Hepatocyte (in vitro differentiated cells): ENCODE data around the gene ADAP1.

Experiments used
- CTCF ChIP-seq: fragments of 200-600 bp; sonication (generic); IDR thresholded peaks from 2 replicates; pipeline ENCODE4 v1.5.1; 2016; ENCODE audit warnings: antibody characterized with exemption, mild to moderate bottlenecking; ENCODE audit not compliant: poor library complexity
- EZH2 ChIP-seq: fragments of 200-600 bp; sonication (generic); IDR thresholded peaks from 2 replicates; pipeline ENCODE4 v1.6.1; 2016; ENCODE audit warnings: antibody characterized with exemption, mild to moderate bottlenecking, borderline replicate concordance
- EZH2phosphoT487 ChIP-seq: fragments of 200-600 bp; sonication (generic); IDR thresholded peaks from one replicate; pipeline ENCODE4 v1.6.1; 2018; ENCODE audit warnings: antibody characterized with exemption, mild to moderate bottlenecking, low read depth, moderate library complexity; ENCODE audit not compliant: unreplicated experiment, severe bottlenecking

DNA sequence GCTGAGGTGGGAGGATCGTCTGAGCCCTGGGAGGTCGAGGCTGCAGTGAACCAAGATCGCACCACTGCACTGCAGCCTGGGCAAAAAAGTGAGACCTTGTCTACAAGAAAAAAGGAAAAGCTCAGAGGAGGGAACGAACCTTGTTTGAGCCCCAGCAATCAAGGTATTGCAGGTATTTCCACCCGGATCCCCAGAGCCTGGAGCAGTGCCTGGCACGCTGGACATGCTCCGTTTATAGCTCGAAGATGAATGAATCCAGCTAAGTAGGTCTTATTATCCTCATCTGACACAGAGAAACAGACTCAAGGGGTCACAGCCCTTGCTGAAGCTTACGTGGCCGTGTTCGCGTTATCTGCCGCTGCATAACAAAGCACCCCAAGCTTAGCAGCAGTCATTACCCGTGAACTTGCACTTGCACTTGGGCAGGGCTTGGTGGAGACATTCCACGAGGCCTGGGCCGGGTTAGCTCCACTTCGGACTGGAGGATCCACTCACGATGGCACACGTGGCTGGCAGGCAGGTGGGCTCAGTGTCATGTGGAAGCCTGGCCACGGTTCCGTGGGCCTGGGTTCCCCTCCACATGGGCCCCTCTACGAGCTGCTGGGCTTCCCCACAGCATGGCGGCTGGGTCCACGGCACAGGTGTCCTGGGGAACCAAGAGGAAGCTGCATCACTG is 24.1 kb upstream of the ADAP1 start:
- TF ChIP-seq CTCF (no peak), EZH2phosphoT487 (no peak), EZH2 (no peak)
